ENCODE measurements around the gene PRKCI.

Gene PRKCI

DNA sequence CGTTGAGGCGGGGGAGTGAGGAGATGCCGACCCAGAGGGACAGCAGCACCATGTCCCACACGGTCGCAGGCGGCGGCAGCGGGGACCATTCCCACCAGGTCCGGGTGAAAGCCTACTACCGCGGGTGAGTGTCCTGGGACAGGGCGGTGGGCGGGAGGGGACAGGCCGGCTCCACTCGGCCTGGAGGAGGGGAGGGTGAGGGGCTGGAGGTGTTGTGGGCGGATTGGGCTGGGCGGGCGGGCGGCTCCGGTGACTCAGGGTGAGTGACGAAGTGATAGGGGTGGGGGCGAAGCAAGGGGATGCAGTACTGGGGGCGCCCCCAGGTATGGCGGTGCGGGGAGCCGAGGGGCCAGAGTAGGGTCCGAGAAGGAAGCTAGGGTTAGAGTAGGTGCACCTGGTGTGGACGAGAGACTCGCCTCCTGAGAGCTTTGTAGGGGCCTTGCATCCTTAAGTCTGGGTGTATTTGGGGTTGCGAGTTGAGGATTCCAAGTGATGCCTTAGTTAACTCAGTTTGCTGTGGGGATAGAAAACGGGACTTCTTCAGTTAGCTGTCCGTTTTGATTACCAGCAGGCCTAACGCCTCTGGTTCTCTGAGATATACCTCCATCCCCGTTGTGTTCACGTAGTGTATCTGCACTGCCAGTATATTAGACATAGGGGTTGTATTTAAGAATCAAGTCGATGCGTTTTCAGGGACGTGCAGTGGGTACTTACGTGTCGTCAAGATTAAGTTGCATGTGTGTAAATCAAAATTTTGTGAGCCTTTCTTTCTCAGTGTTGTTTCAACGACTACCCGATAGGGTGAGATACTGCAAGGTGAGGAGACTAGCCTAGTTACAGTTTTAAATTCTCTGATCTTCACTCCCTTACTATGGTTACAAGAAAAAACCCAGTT is 670 bp downstream of the PRKCI start:
- WGBS, 2 experiments: 1% methylated on average over 42 of the region's 42 CpGs
- H3K4me1 ChIP-seq (ENCODE audit: control insufficient read depth, insufficient read depth, low read length): peaks cover 13% of the 10 kb centered on the region
- H3K27me3 ChIP-seq (ENCODE audit: control insufficient read depth, insufficient read depth, low read length, poor library complexity, severe bottlenecking): no peaks in the 10 kb centered on the region
- H3K4me3 ChIP-seq (ENCODE audit: insufficient read depth, low read depth, low read length): peak overlapping the region; percentile 80
- peak overlapping the region; percentile 95 for H3K27ac ChIP-seq (ENCODE audit: insufficient read depth, low read depth, low read length, poor library complexity, severe bottlenecking)
- H3K9me3 ChIP-seq (ENCODE audit: control insufficient read depth, low read length): no peaks in the 10 kb centered on the region
- no peaks in the 10 kb centered on the region for H3K36me3 ChIP-seq (ENCODE audit: control insufficient read depth, insufficient read depth, low read length)

DNA sequence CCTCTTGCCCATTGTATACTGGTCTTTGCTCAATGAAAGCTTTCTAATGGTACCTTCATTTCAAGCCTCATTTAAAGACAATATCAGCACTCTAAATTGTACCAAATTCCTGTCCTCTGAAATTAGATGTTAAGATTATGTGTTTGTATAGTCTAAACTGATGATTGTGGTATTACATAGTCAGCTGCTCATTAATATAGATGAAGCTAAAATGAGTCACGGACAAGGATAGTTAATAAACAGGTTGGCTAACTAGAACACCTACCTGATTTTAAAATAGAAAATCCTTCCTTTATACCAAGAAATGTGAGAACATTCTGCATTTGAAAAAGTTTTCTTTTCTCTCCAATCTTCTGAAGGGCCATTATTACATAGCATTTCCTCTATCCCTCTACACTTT is 2.9 kb downstream of the PRKCI start:
- Histone ChIP-seq H3K4me1 (ENCODE audit: control insufficient read depth, insufficient read depth, low read length) (peaks cover 13% of the 10 kb centered on the region), H3K27ac (ENCODE audit: insufficient read depth, low read depth, low read length, poor library complexity, severe bottlenecking) (no peak overlapping the region), H3K27me3 (ENCODE audit: control insufficient read depth, insufficient read depth, low read length, poor library complexity, severe bottlenecking) (no peaks in the 10 kb centered on the region), H3K4me3 (ENCODE audit: insufficient read depth, low read depth, low read length) (no peak overlapping the region), H3K9me3 (ENCODE audit: control insufficient read depth, low read length) (no peaks in the 10 kb centered on the region), H3K36me3 (ENCODE audit: control insufficient read depth, insufficient read depth, low read length) (no peaks in the 10 kb centered on the region)
- 100% methylated on average over 1 of the region's 1 CpG for WGBS, 2 experiments

- Histone ChIP-seq H3K4me3 (ENCODE audit: insufficient read depth, low read depth, low read length) (no peak overlapping the region), H3K9me3 (ENCODE audit: control insufficient read depth, low read length) (no peaks in the 10 kb centered on the region), H3K4me1 (ENCODE audit: control insufficient read depth, insufficient read depth, low read length) (peaks cover 13% of the 10 kb centered on the region), H3K27me3 (ENCODE audit: control insufficient read depth, insufficient read depth, low read length, poor library complexity, severe bottlenecking) (no peaks in the 10 kb centered on the region), H3K36me3 (ENCODE audit: control insufficient read depth, insufficient read depth, low read length) (no peaks in the 10 kb centered on the region), H3K27ac (ENCODE audit: insufficient read depth, low read depth, low read length, poor library complexity, severe bottlenecking) (no peak overlapping the region)
- no CpG with 5 or more reads among the region's 1 CpG for WGBS, 2 experiments
These were observed 4.3 kb downstream of the PRKCI start for GRCh38 chr3:170226426-170226960.

DNA sequence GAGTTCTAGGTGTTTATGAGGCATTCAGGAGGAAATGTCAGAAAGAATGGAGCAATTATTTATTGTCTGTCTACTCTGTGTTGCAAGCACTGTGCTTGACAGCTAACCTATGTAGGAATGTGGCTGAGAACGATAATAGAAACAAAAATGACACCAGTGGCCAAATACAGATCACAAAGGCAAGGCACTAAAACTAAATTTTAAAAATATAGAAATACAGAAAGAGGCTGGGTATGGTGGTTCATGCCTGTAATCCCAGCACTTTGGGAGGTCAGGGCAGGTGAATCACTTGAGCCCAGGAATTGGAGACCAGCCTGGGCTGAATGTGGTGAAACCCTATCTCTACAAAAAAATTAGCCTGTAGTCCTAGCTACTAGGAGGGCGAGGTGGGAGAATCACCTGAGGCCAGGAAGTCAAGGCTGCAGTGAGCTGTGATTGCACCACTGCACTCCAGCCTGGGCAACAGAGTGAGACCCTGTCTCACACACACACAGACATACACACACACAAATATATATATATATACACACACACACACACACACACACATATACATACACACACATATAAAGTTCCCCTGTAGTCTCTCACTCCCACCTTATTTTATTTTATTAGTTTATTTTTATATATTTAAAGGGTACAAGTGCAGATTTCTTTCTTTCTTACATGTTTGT is 6.0 kb downstream of the PRKCI start:
- Histone ChIP-seq H3K4me1 (ENCODE audit: control insufficient read depth, insufficient read depth, low read length) (peaks cover 13% of the 10 kb centered on the region), H3K9me3 (ENCODE audit: control insufficient read depth, low read length) (no peaks in the 10 kb centered on the region), H3K27ac (ENCODE audit: insufficient read depth, low read depth, low read length, poor library complexity, severe bottlenecking) (no peak overlapping the region), H3K27me3 (ENCODE audit: control insufficient read depth, insufficient read depth, low read length, poor library complexity, severe bottlenecking) (no peaks in the 10 kb centered on the region), H3K4me3 (ENCODE audit: insufficient read depth, low read depth, low read length) (no peak overlapping the region), H3K36me3 (ENCODE audit: control insufficient read depth, insufficient read depth, low read length) (no peaks in the 10 kb centered on the region)
- WGBS, 2 experiments: 91 to 97% methylated on average over 2 of the region's 2 CpGs

GRCh38 chr3:170232266-170232665 is 10.0 kb downstream of the PRKCI start:
- H3K27me3 ChIP-seq (ENCODE audit: control insufficient read depth, insufficient read depth, low read length, poor library complexity, severe bottlenecking): no peaks in the 10 kb centered on the region
- H3K4me1 ChIP-seq (ENCODE audit: control insufficient read depth, insufficient read depth, low read length): no peaks in the 10 kb centered on the region
- H3K9me3 ChIP-seq (ENCODE audit: control insufficient read depth, low read length): no peaks in the 10 kb centered on the region
- 91 to 94% methylated on average over 5 of the region's 5 CpGs for WGBS, 2 experiments
- no peak overlapping the region for H3K4me3 ChIP-seq (ENCODE audit: insufficient read depth, low read depth, low read length)
- no peak overlapping the region for H3K27ac ChIP-seq (ENCODE audit: insufficient read depth, low read depth, low read length, poor library complexity, severe bottlenecking)
- no peaks in the 10 kb centered on the region for H3K36me3 ChIP-seq (ENCODE audit: control insufficient read depth, insufficient read depth, low read length)

GRCh38 chr3:170233530-170233929 is 11.3 kb downstream of the PRKCI start:
- Histone ChIP-seq H3K4me1 (ENCODE audit: control insufficient read depth, insufficient read depth, low read length) (no peaks in the 10 kb centered on the region), H3K9me3 (ENCODE audit: control insufficient read depth, low read length) (no peaks in the 10 kb centered on the region), H3K27me3 (ENCODE audit: control insufficient read depth, insufficient read depth, low read length, poor library complexity, severe bottlenecking) (no peaks in the 10 kb centered on the region), H3K4me3 (ENCODE audit: insufficient read depth, low read depth, low read length) (no peak overlapping the region), H3K36me3 (ENCODE audit: control insufficient read depth, insufficient read depth, low read length) (no peaks in the 10 kb centered on the region), H3K27ac (ENCODE audit: insufficient read depth, low read depth, low read length, poor library complexity, severe bottlenecking) (no peak overlapping the region)
- WGBS, 2 experiments: 87 to 91% methylated on average over 6 of the region's 6 CpGs

GRCh38 chr3:170240142-170240541 is 17.9 kb downstream of the PRKCI start:
- no peaks in the 10 kb centered on the region for H3K9me3 ChIP-seq (ENCODE audit: control insufficient read depth, low read length)
- no peak overlapping the region for H3K4me3 ChIP-seq (ENCODE audit: insufficient read depth, low read depth, low read length)
- H3K4me1 ChIP-seq (ENCODE audit: control insufficient read depth, insufficient read depth, low read length): no peaks in the 10 kb centered on the region
- H3K27me3 ChIP-seq (ENCODE audit: control insufficient read depth, insufficient read depth, low read length, poor library complexity, severe bottlenecking): no peaks in the 10 kb centered on the region
- no peaks in the 10 kb centered on the region for H3K36me3 ChIP-seq (ENCODE audit: control insufficient read depth, insufficient read depth, low read length)
- H3K27ac ChIP-seq (ENCODE audit: insufficient read depth, low read depth, low read length, poor library complexity, severe bottlenecking): no peak overlapping the region
- 100% methylated on average over 1 of the region's 1 CpG; no CpG with 5 or more reads in 1 of the 2 experiments for WGBS, 2 experiments

DNA sequence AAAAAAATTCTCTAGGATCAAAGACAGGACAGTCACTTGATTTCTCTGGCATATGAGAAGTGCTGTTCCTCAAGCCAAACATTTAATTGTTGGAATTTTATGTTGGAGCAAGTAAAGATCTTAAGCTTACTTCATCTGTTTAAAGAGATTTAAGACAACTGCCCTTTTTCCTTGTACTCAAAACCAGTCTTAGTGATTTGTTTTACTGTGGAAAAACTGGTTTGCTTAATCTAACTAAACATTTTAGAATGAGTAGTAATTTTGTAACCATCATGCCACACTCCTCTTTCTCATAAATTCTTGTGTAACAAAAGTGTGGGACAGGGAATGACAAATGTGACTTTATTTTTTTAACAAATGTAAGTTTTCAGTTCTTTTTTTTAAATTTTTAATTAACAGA is 18.4 kb downstream of the PRKCI start:
- H3K27ac ChIP-seq (ENCODE audit: insufficient read depth, low read depth, low read length, poor library complexity, severe bottlenecking): no peak overlapping the region
- no peaks in the 10 kb centered on the region for H3K36me3 ChIP-seq (ENCODE audit: control insufficient read depth, insufficient read depth, low read length)
- H3K9me3 ChIP-seq (ENCODE audit: control insufficient read depth, low read length): no peaks in the 10 kb centered on the region
- no peaks in the 10 kb centered on the region for H3K27me3 ChIP-seq (ENCODE audit: control insufficient read depth, insufficient read depth, low read length, poor library complexity, severe bottlenecking)
- no peaks in the 10 kb centered on the region for H3K4me1 ChIP-seq (ENCODE audit: control insufficient read depth, insufficient read depth, low read length)
- no peak overlapping the region for H3K4me3 ChIP-seq (ENCODE audit: insufficient read depth, low read depth, low read length)

GRCh38 chr3:170244576-170244975 is 22.4 kb downstream of the PRKCI start:
- Histone ChIP-seq H3K4me1 (ENCODE audit: control insufficient read depth, insufficient read depth, low read length) (no peaks in the 10 kb centered on the region), H3K9me3 (ENCODE audit: control insufficient read depth, low read length) (no peaks in the 10 kb centered on the region), H3K27ac (ENCODE audit: insufficient read depth, low read depth, low read length, poor library complexity, severe bottlenecking) (no peak overlapping the region), H3K4me3 (ENCODE audit: insufficient read depth, low read depth, low read length) (no peak overlapping the region), H3K27me3 (ENCODE audit: control insufficient read depth, insufficient read depth, low read length, poor library complexity, severe bottlenecking) (no peaks in the 10 kb centered on the region), H3K36me3 (ENCODE audit: control insufficient read depth, insufficient read depth, low read length) (no peaks in the 10 kb centered on the region)
- WGBS, 2 experiments: 89 to 100% methylated on average over 2 of the region's 2 CpGs

GRCh38 chr3:170247875-170248274 is 25.7 kb downstream of the PRKCI start:
- Histone ChIP-seq H3K36me3 (ENCODE audit: control insufficient read depth, insufficient read depth, low read length) (no peaks in the 10 kb centered on the region), H3K27me3 (ENCODE audit: control insufficient read depth, insufficient read depth, low read length, poor library complexity, severe bottlenecking) (no peaks in the 10 kb centered on the region), H3K27ac (ENCODE audit: insufficient read depth, low read depth, low read length, poor library complexity, severe bottlenecking) (no peak overlapping the region), H3K4me1 (ENCODE audit: control insufficient read depth, insufficient read depth, low read length) (no peaks in the 10 kb centered on the region), H3K4me3 (ENCODE audit: insufficient read depth, low read depth, low read length) (no peak overlapping the region), H3K9me3 (ENCODE audit: control insufficient read depth, low read length) (no peaks in the 10 kb centered on the region)
- 85 to 94% methylated on average over 1 of the region's 1 CpG for WGBS, 2 experiments
